C1 segment of cervical spinal cord (tissue), 14 donors: ENCODE data around the gene TMEM200A.

Experiments
- DNase-seq, 14 donors: peaks; one replicate each; lab custom pipeline; 2025; lab: John Stamatoyannopoulos, UW

Gene TMEM200A

GRCh38 chr6:130486417-130486816, 120.6 kb downstream of the TMEM200A start:
- no peak for DNase-seq

GRCh38 chr6:130489514-130489913, 123.7 kb downstream of the TMEM200A start:
- no peak for DNase-seq
